GM23248 (cell line): ENCODE measurements around the gene MCF2L. TPM values are rescaled to one million over a fixed set of nuclear protein-coding genes. Genes with fewer than 3 reads are reported as not detected.
"Not testable (repeated sequence)": the region's sequence is repeated elsewhere in the genome, so short reads cannot be mapped to it uniquely, and the experiment has no call there.

ENCODE experiments used
- DNase-seq: peaks from one replicate; pipeline ENCODE4 v3.0.0-alpha.2; 2015
- H2AFZ ChIP-seq: fragments of 200-600 bp; sonication (generic); 2 replicates; pipeline ENCODE4 v1.6.1; 2016; ENCODE audit warnings: antibody characterized with exemption
- H3F3A ChIP-seq: fragments of 200-600 bp; sonication (generic); 2 replicates; pipeline ENCODE4 v1.6.1; 2016; ENCODE audit warnings: mild to moderate bottlenecking, antibody characterized with exemption, mixed run types; ENCODE audit not compliant: insufficient read depth
- H3K27ac ChIP-seq: fragments of 200-600 bp; sonication (generic); 2 replicates; pipeline ENCODE4 v1.5.1; 2016; ENCODE audit warnings: mild to moderate bottlenecking
- H3K27me3 ChIP-seq: fragments of 200-600 bp; sonication (generic); replicated peaks from 2 replicates; pipeline ENCODE4 v1.6.1; 2016; ENCODE audit warnings: mild to moderate bottlenecking; ENCODE audit not compliant: insufficient read depth
- H3K36me3 ChIP-seq: fragments of 200-600 bp; sonication (generic); 2 replicates; pipeline ENCODE4 v1.6.1; 2016; ENCODE audit warnings: low read depth, mild to moderate bottlenecking
- H3K4me1 ChIP-seq: fragments of 200-600 bp; sonication (generic); 2 replicates; pipeline ENCODE4 v1.6.1; 2016; ENCODE audit warnings: mild to moderate bottlenecking; ENCODE audit not compliant: insufficient read depth
- H3K4me2 ChIP-seq: fragments of 200-600 bp; sonication (generic); one replicate; pipeline ENCODE4 v1.6.1; 2016; ENCODE audit warnings: mild to moderate bottlenecking; ENCODE audit not compliant: unreplicated experiment
- H3K4me3 ChIP-seq: fragments of 200-600 bp; sonication (generic); 2 replicates; pipeline ENCODE4 v1.5.1; 2016; ENCODE audit warnings: mild to moderate bottlenecking
- H3K79me2 ChIP-seq: fragments of 200-600 bp; sonication (generic); 2 replicates; pipeline ENCODE4 v1.6.1; 2016; ENCODE audit warnings: mild to moderate bottlenecking; ENCODE audit not compliant: insufficient read depth
- H3K9ac ChIP-seq: fragments of 200-600 bp; sonication (generic); 2 replicates; pipeline ENCODE4 v1.6.1; 2016; ENCODE audit warnings: mild to moderate bottlenecking
- H3K9me2 ChIP-seq: fragments of 200-600 bp; sonication (generic); 2 replicates; pipeline ENCODE4 v1.6.1; 2016; ENCODE audit warnings: mixed run types, mild to moderate bottlenecking, moderate library complexity; ENCODE audit not compliant: insufficient read depth
- H3K9me3 ChIP-seq: fragments of 200-600 bp; sonication (generic); one replicate; pipeline ENCODE4 v1.6.1; 2017; ENCODE audit warnings: low read depth
- H4K20me1 ChIP-seq: fragments of 200-600 bp; sonication (generic); 2 replicates; pipeline ENCODE4 v1.6.0; 2016; ENCODE audit not compliant: insufficient read depth
- EZH2 ChIP-seq: fragments of 200-600 bp; sonication (generic); IDR thresholded peaks from 2 replicates; pipeline ENCODE4 v1.6.1; 2018; ENCODE audit warnings: antibody characterized with exemption, mild to moderate bottlenecking; ENCODE audit not compliant: insufficient read depth, poor library complexity, severe bottlenecking
- EZH2phosphoT487 ChIP-seq: fragments of 200-600 bp; sonication (generic); IDR thresholded peaks from 2 replicates; pipeline ENCODE4 v1.6.1; 2018; ENCODE audit warnings: antibody characterized with exemption, moderate library complexity, mild to moderate bottlenecking, low read depth; ENCODE audit not compliant: insufficient read depth
- WGBS, 2 experiments: methylation state at CpG; one replicate each; pipeline ENCODE4 v1.1.6; 2015 to 2017; ENCODE audit warnings: low lambda C conversion rate in 2 of 2, low coverage in 1 of 2; ENCODE audit errors: missing lambda C conversion rate in 2 of 2; 5-methylcytosine and 5-hydroxymethylcytosine counted together
- in situ Hi-C: fragments of 300-500 bp; cut with MboI; formaldehyde crosslinking; loops from 2 replicates; pipeline ENCODE4 v1.15.0; 2020
- polyA plus RNA-seq: library from polyadenylated mRNA; unstranded; fragments of >200 nt; fragmentation: Nextera tagmentation; extraction: Ambion mirVana; gene quantifications from 2 replicates; pipeline ENCODE4 v1.2.1, GENCODE V29; 2016
- total RNA-seq: library from RNA; depleted of rRNA; stranded (reverse); fragments of >200 nt; shearing (Covaris generic); gene quantifications from 2 replicates; pipeline ENCODE4 v1.2.3, GENCODE V29; 2014

The MCF2L gene
- total and polyA plus RNA-seq, 2 experiments from 2014 or later, result not detected

- H3K4me2 ChIP-seq, result no peak overlapping the region
- H3K4me1 ChIP-seq, result no peaks in the 10 kb centered on the region
- H3K27ac ChIP-seq, result no peak overlapping the region
- no peaks in the 10 kb centered on the region for H3K79me2 ChIP-seq
- no peak overlapping the region for H3K4me3 ChIP-seq
- no peak overlapping the region for H3K9ac ChIP-seq
- H3K36me3 ChIP-seq, result no peaks in the 10 kb centered on the region
- H3K9me3 ChIP-seq, result no peaks in the 10 kb centered on the region
- no peak for DNase-seq
- H3K9me2 ChIP-seq, result no peaks in the 10 kb centered on the region
- in situ Hi-C loops, result no loop called here
- no peak for TF ChIP-seq EZH2
- TF ChIP-seq EZH2phosphoT487, result no peak
- WGBS, 2 experiments, result 60 to 68% methylated on average over 25 to 73 of the region's 73 CpGs
- peaks cover 9% of the 10 kb centered on the region; the same call in 1 of the 2 replicates for H3K27me3 ChIP-seq
- H3F3A ChIP-seq, result no peaks in the 10 kb centered on the region
- no peak overlapping the region for H2AFZ ChIP-seq
- H4K20me1 ChIP-seq, result no peaks in the 10 kb centered on the region
Observed at GRCh38 chr13:113109151-113110047, 140.4 kb downstream of the MCF2L start.

GRCh38 chr13:113110048-113110851 lies 141.2 kb downstream of the MCF2L start:
- Histone ChIP-seq H3F3A (no peaks in the 10 kb centered on the region), H3K4me3 (peak overlapping the region; percentile 40; the same call in 1 of the 2 replicates), H3K9ac (no peak overlapping the region), H4K20me1 (no peaks in the 10 kb centered on the region), H3K4me2 (no peak overlapping the region), H3K36me3 (no peaks in the 10 kb centered on the region), H2AFZ (no peak overlapping the region), H3K4me1 (no peaks in the 10 kb centered on the region), H3K79me2 (no peaks in the 10 kb centered on the region), H3K9me2 (no peaks in the 10 kb centered on the region), H3K27me3 (peaks cover 9% of the 10 kb centered on the region; the same call in 1 of the 2 replicates), H3K9me3 (no peaks in the 10 kb centered on the region), H3K27ac (no peak overlapping the region)
- WGBS, 2 experiments, result 7 to 8% methylated on average over 71 to 82 of the region's 99 CpGs
- DNase-seq, result peak; percentile 37
- TF ChIP-seq EZH2phosphoT487, result no peak
- no peak for TF ChIP-seq EZH2
- in situ Hi-C loops, result no loop called here

DNA sequence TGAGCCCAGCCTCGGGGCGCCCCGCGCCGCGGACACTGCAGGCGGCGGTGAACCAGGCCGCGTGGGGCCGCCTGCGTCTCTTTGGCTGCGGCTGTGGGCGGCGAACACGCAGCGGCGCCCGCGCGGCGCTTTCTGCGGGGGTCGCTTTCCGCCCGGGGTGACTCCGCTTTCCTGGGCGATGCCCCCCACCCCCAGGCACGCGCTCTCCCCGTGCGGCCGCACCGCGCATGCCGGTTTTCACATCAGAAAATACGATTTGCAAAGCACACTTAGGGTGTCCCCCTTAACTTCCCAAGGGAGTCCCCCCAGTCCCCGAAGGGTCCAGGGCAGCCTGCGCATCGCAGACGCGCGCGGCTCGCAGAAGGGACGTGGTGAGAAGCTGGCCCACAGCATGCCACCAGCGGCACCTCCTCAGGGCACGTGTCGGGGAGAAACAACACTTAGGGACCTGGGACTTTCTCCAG lies 141.9 kb downstream of the MCF2L start:
- Histone ChIP-seq H3K27ac (no peak overlapping the region), H3K4me2 (no peak overlapping the region), H3K4me1 (no peaks in the 10 kb centered on the region), H3K9me2 (no peaks in the 10 kb centered on the region), H3K9me3 (no peaks in the 10 kb centered on the region), H3K4me3 (no peak overlapping the region), H3K79me2 (no peaks in the 10 kb centered on the region), H3F3A (no peaks in the 10 kb centered on the region), H3K9ac (no peak overlapping the region), H3K27me3 (peaks cover 9% of the 10 kb centered on the region; the same call in 1 of the 2 replicates), H2AFZ (no peak overlapping the region), H3K36me3 (no peaks in the 10 kb centered on the region), H4K20me1 (no peaks in the 10 kb centered on the region)
- no peak for TF ChIP-seq EZH2
- no peak for TF ChIP-seq EZH2phosphoT487
- no peak for DNase-seq
- in situ Hi-C loops, result no loop called here
- 32 to 35% methylated on average over 43 to 47 of the region's 49 CpGs for WGBS, 2 experiments

DNA sequence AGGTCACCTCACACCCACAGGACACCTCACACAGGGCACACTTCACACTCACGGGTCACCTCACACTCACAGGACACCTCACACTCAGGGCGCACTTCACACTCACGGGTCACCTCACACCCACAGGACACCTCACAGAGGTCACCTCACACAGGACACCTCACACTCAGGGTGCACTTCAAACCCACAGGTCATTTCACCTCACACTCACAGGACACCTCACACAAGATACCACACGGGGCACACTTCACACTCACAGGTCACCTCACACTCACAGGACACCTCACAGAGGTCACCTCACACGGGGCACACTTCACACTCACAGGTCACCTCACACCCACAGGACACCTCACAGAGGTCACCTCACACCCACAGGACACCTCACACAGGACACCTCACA lies 142.8 kb downstream of the MCF2L start:
- H3K4me2 ChIP-seq, DNase-seq, H3K9me2 ChIP-seq, H3K79me2 ChIP-seq, H3K9ac ChIP-seq, H2AFZ ChIP-seq, in situ Hi-C loops, H3K36me3 ChIP-seq, H3K9me3 ChIP-seq, H3K4me1 ChIP-seq, H4K20me1 ChIP-seq, H3F3A ChIP-seq, H3K27me3 ChIP-seq, H3K27ac ChIP-seq, H3K4me3 ChIP-seq: not testable (repeated sequence)
- 68 to 71% methylated on average over 4 to 5 of the region's 5 CpGs for WGBS, 2 experiments

DNA sequence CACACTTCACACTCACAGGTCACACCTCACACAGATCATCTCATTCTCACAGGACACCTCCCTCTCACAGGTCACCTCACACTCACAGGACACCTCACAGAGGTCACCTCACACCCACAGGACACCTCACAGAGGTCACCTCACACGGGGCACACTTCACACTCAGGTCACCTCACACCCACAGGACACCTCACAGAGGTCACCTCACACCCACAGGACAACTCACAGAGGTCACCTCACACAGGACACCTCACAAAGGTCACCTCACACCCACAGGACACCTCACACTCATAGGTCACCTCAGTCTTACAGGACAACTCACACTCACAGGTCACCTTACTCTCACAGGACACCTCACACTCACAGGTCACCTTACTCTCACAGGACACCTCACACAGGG lies 143.5 kb downstream of the MCF2L start:
- DNase-seq, H2AFZ ChIP-seq, H3K4me1 ChIP-seq, H3K27me3 ChIP-seq, H3K27ac ChIP-seq, H3K9ac ChIP-seq, H3K4me3 ChIP-seq, H3K79me2 ChIP-seq, H3K36me3 ChIP-seq, H3K9me2 ChIP-seq, H3K4me2 ChIP-seq, in situ Hi-C loops, H3F3A ChIP-seq, H4K20me1 ChIP-seq, H3K9me3 ChIP-seq: not testable (repeated sequence)
- 68 to 86% methylated on average over 1 of the region's 1 CpG for WGBS, 2 experiments
